NCI-H1930 (cell line): Measurements from ENCODE around the gene ELOB.

Experiments used
- DNase-seq, 2 experiments: peaks; one replicate each; lab custom pipeline; 2025; lab: John Stamatoyannopoulos, UW

The ELOB gene

GRCh38 chr16:2810651-2811050, 33.6 kb upstream of the ELOB start:
- no peak for DNase-seq

DNA sequence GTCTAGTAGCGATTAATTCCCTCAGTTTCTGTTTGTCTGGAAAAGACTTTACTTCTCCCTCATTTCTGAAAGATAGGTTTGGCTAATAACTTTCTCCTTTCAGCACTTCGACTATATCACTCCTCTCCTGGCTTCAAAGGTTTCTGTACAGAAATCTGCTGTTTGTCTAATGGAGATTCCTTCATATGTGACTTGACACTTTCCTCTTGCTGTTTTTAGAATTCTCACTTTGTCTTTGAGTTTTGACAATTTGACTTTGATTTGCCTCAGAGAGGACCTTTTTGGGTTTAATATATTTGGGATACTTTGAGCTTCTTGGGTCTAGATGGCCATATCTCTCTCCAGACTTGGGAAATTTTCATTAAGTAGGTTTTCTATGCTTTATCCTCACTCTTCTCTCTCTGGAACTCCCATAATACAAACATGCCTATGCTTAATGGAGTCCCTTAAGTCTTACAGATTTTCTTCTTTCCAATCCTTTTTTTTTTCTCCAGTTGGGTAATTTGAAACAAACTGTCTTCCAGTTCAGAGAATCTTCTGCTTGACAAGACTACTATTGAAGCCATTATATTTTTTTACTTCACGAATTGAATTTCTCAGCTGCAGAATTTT, 32.2 kb upstream of the ELOB start:
- DNase-seq = no peak

DNA sequence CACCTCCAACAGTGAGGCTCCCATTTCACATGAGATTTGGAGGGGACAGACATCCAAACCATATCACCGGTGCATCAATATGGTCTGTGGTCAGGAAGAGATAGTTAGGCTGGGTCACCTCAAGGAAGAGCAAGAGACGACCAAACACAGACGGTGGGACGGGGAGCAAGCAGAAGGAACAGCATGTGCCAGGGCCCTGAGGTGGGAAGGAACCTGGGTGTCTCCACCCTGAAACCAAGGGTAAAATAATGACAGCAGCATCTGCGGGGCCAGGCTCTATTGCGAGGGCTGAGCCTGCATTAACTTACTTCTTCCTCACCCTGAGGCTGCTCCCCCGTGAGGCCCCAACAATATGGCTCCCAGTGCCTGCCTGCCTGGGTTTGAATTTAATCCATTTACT, 31.1 kb upstream of the ELOB start:
- no peak for DNase-seq

- DNase-seq = no peak
Measured at GRCh38 chr16:2806286-2806685, 29.2 kb upstream of the ELOB start.

DNA sequence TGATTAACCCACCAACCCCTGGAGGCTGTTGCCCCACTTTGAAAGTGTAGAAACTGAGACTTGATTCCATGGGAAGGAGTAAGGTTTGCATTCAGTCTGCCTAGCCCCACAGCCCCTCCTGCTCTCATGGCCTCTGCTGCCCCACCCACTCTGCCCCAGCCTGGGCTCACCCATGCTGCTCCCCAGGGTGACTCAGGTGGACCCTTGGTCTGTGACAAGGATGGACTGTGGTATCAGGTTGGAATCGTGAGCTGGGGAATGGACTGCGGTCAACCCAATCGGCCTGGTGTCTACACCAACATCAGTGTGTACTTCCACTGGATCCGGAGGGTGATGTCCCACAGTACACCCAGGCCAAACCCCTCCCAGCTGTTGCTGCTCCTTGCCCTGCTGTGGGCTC, 27.6 kb upstream of the ELOB start:
- no peak for DNase-seq

DNA sequence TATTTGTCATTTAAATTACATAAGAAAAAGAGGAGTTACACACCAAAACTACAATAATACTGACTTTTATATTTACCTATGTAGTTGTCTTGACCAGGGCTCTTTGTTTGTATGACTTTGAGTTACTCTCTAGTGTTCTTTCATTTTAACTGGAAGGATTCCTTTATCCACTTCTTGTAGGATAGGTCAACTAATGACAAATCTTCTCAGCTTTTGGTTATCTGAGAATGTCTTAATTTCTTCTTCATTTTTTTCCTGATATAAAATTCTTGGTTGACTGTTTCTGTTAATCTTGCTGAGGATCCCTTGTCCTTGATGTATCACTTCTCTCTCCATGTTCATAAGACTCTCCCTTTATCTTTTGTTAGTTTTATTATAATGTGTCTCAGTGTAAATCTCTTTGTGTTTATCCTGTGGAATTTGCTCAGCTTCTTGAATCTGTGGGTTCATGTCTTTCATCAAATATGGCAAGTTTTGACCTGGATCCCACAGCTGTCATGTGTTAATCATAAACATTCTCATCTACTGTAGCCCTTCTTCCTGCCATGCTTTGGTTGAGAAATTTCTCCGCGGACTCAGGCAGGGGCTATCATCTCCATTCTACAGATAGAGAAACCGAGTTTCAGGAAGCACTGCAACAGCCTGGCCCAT, 26.6 kb upstream of the ELOB start:
- DNase-seq = no peak

GRCh38 chr16:2799859-2800226, 22.8 kb upstream of the ELOB start:
- DNase-seq = no peak

- no peak for DNase-seq
Measured at GRCh38 chr16:2799205-2799858, 22.3 kb upstream of the ELOB start.

GRCh38 chr16:2798723-2799204, 21.7 kb upstream of the ELOB start:
- no peak for DNase-seq

DNA sequence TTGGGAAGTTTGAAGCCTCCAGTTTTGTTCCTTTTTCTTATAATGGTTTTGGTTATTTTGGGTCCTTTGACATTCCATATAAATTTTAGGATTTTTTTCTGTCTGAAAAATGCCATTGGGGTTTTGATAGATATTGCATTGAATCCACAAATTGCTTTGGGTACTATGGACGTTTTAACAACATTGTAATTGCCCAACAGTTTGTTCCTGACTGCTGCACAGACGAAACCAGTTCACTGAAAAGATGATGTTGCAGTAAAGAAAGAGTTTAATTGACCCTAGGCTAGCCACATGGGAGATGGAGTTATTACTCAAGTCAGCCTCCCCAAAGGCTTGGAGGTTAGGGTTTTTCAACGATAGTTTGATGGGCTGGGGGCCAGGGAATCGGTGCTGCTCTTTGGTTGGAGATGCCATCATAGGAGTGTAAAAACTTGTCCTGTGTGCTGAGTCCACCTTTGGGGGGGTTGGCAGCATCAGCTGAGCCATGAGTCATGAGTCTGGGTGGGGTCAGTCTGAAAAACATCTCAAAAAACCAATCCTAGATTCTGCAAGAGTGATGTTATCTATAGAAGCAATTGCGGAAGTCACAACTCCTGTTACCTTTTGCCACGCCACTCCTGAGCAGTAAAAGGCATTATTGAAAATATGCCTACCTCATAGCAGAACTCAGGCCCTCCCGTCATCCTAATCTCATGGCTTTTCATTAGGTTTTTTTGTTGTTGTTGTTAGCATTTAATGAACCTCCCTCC, 18.5 kb upstream of the ELOB start:
- no peak for DNase-seq

DNA sequence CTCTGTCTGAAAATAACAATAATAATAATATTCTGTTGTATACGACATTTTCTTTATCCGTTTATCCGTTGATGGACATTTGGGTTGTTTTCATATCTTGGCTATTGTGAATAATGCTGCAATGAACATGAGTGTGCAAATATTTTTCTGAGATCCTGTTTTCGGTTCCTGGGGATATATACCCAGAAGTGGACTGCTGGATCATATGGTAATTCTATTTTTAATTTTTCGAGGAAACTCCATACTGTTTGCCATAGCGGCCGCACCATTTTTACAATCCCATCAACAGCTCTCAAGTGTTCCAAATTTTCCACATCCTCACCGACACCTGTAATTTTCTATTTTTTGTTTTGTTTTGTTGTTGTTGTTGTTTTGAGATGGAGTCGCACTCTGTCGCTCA, 15.9 kb upstream of the ELOB start:
- DNase-seq = no peak

DNA sequence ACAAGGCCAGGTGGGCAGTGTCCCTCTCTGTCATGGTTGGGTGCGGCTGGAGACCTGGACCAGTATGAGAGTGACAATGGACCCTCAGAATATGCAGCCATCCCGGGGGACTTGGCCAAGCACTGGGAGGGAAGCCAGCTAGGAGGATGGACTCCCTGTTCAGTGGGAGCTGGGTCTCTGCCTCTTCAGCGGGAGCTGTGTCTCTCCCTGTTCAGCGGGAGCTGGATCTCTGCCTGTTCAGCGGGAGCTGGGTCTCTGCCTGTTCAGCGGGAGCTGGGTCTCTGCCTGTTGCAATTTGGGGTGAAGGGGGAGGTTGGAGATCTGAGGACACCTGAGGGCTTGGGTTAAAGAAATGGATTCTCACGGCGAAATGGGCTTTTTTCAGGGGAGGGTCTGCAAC, 14.1 kb upstream of the ELOB start:
- no peak for DNase-seq

GRCh38 chr16:2790631-2791030, 13.6 kb upstream of the ELOB start:
- DNase-seq = no peak

DNA sequence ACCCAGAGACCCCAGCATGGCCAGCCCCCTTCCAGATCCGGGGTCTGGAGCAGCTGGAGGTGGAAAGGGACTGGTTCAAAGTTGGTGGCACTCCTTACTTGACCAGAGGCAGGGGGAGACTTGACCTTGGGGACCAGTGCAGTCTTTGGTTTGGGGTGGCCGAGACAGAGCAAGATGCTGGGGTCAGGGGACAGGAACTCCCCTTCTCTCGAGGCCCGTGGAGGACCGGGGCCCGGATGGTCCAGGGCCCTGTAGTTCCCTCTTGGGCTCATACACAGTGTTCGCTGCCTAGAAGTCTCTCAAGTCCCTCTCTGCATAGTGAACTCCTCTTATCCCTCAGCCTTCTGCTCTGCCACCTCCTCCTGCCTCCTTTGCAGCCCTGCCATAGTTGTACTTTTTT, 10.9 kb upstream of the ELOB start:
- no peak for DNase-seq

DNA sequence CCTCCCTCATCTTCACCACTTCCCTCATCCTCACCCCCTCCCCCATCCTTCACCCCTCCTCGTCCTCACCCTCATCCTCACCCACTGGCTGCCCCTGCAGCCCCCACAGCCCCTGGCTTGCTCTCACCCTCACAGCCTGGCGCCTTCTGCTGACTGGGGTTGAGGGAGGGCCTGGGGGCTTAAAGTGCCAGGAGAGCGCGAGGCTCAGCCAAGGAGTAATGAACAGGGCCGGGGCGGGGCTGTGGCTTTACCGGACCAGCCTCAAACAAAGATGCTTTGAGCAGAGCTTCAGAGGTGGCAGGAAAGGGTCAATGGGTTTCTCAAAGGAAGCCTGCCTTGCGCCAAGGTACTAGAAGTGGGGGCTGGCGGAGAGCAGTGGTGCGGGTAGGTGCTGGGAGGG, 10.3 kb upstream of the ELOB start, which contains the start of gene PRSS33:
Gene PRSS33 (minus strand): TSS at position 155 of the 400 bp plus-strand sequence. CDS start 1,013 bp downstream, outside the sequence.
- DNase-seq = no peak

GRCh38 chr16:2786826-2787151, 9.7 kb upstream of the ELOB start:
- no peak for DNase-seq

DNA sequence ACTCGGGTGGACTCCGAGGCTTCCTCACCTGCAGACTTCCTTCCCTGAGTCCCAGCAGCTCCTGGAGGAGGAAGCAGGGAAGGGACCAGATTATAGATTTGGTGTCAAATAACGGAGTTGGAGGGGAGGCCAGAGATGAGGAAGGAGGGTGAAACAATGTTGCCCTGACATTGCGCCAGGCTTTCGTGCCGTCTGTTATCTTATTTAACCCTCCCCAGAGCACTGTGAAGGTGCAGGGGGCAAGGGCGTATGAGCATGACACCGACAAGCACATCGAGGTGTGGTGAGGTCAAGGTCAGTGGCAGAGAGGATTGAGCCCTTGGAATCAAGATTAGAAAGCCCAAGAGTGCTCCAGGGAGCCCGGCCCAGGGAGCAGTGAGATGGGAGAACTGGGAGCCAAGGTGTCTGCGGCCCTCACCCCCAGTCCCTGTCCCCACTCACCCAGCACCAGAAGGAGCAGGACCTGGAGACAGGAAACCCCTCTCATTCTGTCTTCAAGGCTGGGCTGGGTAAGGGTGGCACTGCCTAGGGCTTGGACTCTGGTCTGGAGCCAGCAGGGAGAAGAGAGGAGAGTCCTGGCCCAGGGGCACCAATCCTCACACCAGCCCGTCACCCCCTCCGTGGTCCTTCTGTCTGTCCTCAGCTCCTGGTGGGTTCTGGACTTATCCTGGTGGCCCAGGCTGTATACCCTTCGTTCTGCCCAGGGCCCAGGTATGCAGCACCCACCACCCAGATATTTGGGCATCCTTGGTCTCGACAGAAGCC, 9.2 kb upstream of the ELOB start:
- DNase-seq = no peak

GRCh38 chr16:2785101-2785991, 8.3 kb upstream of the ELOB start:
- DNase-seq = no peak

DNA sequence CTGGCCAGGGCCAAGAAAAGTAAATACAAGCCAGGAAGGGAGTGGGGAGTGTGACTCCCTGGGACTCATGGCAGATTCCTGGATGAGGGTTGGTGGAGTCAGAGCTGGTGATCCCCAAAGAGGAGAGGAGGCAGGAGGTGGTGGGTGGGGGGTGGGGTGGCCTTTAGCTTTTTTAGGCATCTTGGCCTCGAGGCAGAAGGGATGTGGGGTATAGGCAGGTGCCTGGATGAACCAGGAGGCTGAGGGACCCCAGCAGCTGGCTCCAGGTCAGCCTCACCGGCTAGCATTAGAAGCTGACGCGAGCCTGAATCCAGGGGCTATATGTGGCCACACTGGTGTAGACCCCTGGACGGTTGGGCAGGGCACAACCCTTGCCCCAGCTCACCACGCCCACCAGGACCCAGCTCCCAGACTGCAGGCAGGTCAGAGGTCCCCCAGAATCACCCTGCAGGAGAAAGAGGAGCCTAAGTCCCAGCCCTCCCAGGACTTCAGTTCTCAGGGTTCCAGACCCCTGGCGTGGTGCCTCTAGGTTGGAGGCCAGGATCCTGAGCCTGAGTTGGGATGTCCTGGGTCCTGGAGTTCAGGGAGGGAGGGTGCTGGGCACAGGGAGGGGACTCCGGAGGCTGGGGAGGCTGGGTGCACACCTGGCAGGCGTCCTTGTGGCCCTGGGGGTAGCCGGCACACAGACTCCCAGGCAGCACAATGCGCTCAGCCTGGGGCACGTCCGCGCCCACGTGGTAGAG, 7.4 kb upstream of the ELOB start:
- no peak for DNase-seq

DNA sequence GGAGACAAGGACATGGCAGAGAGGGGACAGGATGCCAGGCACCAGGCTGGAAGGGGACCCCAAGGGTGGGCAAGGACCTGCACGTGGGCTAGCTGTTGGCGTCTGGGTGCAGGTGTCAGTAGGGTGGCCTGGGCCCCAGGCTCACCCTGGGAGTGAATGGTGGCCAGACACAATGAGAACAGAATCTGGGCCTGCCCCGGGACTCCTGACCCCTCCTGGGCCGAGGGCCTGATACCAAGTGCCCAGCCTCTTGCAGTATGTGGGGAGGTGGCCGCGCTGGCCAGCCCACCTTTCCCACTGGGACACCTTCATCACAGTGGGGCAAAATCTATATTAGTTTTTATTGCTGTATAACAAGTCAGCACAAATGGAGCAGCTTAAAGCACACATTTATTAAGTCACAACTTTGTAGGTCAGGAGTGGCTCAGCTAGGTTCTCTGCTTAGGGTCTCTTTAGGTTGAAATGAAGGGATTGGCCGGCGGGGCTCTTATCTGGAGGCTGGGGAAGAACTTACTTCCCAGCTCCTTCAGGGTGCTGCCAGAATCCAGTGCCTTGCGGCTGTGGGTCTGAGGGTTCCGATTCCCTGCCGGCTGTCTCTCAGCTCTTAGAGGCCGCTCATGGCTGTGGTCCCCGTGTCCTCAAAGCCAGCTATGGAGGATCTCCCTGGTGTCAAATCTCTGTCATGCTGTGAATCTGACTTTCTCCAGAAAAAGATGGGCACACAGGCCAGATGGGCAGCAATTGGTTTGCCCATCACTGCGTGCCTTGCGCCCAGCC, 6.7 kb upstream of the ELOB start:
- DNase-seq = no peak
